Measurements from ENCODE around the gene DPH6. TPM values are rescaled to one million over a fixed set of nuclear protein-coding genes. Genes with fewer than 3 reads are reported as not detected.

The DPH6 gene
- total RNA-seq, 4 donors from 2014 or later, result 7.7 to 12.9 (median 8.5) TPM

DNA sequence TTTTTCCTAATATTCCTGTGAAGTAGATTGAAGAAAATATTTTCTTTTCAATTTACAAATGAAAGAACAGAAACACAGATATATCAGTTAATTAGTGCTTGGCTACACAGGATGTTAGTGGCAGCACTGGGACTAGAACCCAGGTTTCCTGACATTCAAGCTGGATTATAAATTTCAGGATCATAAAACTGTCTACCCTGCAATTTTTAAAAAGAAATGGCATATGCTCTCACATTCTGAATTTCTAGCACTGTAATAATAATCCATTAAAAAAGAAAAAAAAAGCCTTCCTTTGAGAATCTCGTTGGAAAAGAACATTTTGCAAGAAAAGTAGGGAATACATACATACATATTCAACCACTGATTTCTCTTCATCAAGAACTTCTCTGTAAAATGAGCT is 9.3 kb upstream of the DPH6 start:
- intact Hi-C loops (cut with DNase I), result no loop called here
- Histone ChIP-seq H3K4me1 (peaks cover 7 to 15% (median 10%) of the 10 kb centered on the region in 4 donors), H3K9me3 (no peaks in the 10 kb centered on the region), H3K27ac (replicated peaks in 1 of 4) (no peak overlapping the region), H3K4me3 (no peak overlapping the region), H3K36me3 (no peaks in the 10 kb centered on the region), H3K27me3 (no peaks in the 10 kb centered on the region)
- WGBS, result 86% methylated on average over 1 of the region's 1 CpG
- TF ChIP-seq POLR2A (IDR thresholded peaks at IDR 0.05; ENCODE audit: low read depth) (no peak), POLR2AphosphoS5 (IDR thresholded peaks at IDR 0.05) (no peak), EP300 (IDR thresholded peaks at IDR 0.05) (no peak)
- TF ChIP-seq, protein P1, sequence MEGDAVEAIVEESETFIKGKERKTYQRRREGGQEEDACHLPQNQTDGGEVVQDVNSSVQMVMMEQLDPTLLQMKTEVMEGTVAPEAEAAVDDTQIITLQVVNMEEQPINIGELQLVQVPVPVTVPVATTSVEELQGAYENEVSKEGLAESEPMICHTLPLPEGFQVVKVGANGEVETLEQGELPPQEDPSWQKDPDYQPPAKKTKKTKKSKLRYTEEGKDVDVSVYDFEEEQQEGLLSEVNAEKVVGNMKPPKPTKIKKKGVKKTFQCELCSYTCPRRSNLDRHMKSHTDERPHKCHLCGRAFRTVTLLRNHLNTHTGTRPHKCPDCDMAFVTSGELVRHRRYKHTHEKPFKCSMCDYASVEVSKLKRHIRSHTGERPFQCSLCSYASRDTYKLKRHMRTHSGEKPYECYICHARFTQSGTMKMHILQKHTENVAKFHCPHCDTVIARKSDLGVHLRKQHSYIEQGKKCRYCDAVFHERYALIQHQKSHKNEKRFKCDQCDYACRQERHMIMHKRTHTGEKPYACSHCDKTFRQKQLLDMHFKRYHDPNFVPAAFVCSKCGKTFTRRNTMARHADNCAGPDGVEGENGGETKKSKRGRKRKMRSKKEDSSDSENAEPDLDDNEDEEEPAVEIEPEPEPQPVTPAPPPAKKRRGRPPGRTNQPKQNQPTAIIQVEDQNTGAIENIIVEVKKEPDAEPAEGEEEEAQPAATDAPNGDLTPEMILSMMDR (IDR thresholded peaks at IDR 0.05), result no peak
- no peak for DNase-seq (ENCODE audit: extremely low spot score)

DNA sequence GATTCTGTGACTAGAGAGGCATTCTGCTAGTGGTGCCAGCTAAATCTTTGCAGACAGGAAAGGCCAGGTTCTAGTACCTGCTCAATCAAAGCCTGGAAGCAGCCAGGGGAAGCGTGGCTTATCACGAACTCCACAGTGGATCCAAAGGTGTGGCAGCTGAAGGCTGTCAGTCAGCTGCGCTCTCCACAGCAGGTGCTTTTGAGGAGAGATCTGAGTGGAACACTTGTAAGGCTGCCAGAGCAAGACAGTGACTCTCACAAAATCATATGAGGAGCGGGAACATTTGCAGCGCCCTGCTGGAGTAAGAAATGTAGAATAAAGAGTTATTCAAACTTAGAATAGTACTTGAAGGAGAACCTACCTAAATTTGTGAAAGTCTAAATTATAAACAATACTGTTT is 5.0 kb upstream of the DPH6 start:
- H3K4me3 ChIP-seq, result no peak overlapping the region
- intact Hi-C loops (cut with DNase I), result no loop called here
- H3K36me3 ChIP-seq, result peaks cover 0 to 4% (median 0%) of the 10 kb centered on the region in 4 donors
- TF ChIP-seq EP300 (IDR thresholded peaks at IDR 0.05) (no peak), POLR2AphosphoS5 (IDR thresholded peaks at IDR 0.05) (no peak), POLR2A (IDR thresholded peaks at IDR 0.05; ENCODE audit: low read depth) (no peak)
- TF ChIP-seq, protein P1 (IDR thresholded peaks at IDR 0.05), result no peak
- no peaks in the 10 kb centered on the region for H3K9me3 ChIP-seq
- H3K27ac ChIP-seq (replicated peaks in 1 of 4), result no peak overlapping the region
- H3K27me3 ChIP-seq, result no peaks in the 10 kb centered on the region
- WGBS, result 92% methylated on average over 5 of the region's 5 CpGs
- no peak for DNase-seq (ENCODE audit: extremely low spot score)
- H3K4me1 ChIP-seq, result peaks cover 9 to 16% (median 11%) of the 10 kb centered on the region in 4 donors

DNA sequence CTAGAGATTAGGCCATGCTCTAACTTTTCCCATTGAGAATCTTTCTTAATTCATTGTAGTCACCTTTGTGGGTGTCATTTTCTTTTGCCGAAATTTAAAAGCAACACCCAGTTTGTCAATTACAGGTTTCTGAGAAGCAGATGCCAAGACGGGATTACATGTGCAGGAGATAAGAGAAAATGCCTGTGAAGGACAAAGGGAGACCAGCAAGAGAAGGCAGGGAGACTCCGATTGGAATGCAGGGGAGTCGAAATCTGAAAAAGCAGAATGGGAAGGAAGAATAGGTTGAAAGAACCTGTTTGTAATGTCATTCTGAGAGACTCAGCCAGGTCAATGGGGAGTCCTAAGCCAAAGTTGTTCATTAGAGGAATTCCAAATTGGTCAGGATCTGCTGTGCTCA is 3.6 kb upstream of the DPH6 start:
- DNase-seq (ENCODE audit: extremely low spot score), result no peak
- Histone ChIP-seq H3K9me3 (no peaks in the 10 kb centered on the region), H3K4me3 (no peak overlapping the region), H3K27ac (replicated peaks in 1 of 4) (no peak overlapping the region), H3K27me3 (no peaks in the 10 kb centered on the region), H3K4me1 (peaks cover 9 to 25% (median 21%) of the 10 kb centered on the region in 4 donors), H3K36me3 (peaks cover 0 to 4% (median 0%) of the 10 kb centered on the region in 4 donors)
- intact Hi-C loops (cut with DNase I), result loop anchor here (10.0 kb wide), 1 partner anchor 145 kb away; no protein-coding TSS in a partner anchor
- 96% methylated on average over 4 of the region's 4 CpGs for WGBS
- TF ChIP-seq, protein P1 (IDR thresholded peaks at IDR 0.05), result no peak
- no peak for TF ChIP-seq POLR2A (IDR thresholded peaks at IDR 0.05; ENCODE audit: low read depth)
- TF ChIP-seq EP300 (IDR thresholded peaks at IDR 0.05), result no peak
- TF ChIP-seq POLR2AphosphoS5 (IDR thresholded peaks at IDR 0.05), result no peak

DNA sequence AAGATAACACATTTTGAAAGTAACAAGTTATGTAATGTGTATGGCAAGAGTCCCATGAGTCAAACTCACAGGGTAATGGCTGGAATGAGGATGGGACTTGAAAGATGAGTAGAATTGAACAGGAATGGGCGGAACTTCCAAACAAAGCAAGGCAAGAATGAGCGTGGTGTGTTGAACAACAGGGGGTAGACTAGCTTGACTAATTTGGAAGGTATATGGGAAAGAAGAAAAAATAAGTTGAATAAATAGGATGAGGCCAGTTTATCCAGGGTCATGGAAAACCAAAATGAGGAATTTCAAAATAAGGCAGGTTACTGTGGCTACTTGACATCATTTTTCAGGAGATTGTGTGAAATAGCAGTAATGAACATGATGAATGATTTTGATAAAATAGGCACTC is 2.5 kb upstream of the DPH6 start:
- no peak overlapping the region for H3K4me3 ChIP-seq
- TF ChIP-seq, protein P1 (IDR thresholded peaks at IDR 0.05), result no peak
- no peak for TF ChIP-seq POLR2A (IDR thresholded peaks at IDR 0.05; ENCODE audit: low read depth)
- no peak for TF ChIP-seq POLR2AphosphoS5 (IDR thresholded peaks at IDR 0.05)
- no peak for TF ChIP-seq EP300 (IDR thresholded peaks at IDR 0.05)
- peaks cover 0 to 4% (median 0%) of the 10 kb centered on the region in 4 donors for H3K36me3 ChIP-seq
- 96% methylated on average over 2 of the region's 2 CpGs for WGBS
- DNase-seq (ENCODE audit: extremely low spot score), result no peak
- no peaks in the 10 kb centered on the region for H3K27me3 ChIP-seq
- H3K4me1 ChIP-seq, result peaks cover 9 to 30% (median 25%) of the 10 kb centered on the region in 4 donors
- H3K9me3 ChIP-seq, result no peaks in the 10 kb centered on the region
- intact Hi-C loops (cut with DNase I), result loop anchor here (10.0 kb wide), 1 partner anchor 146 kb away; no protein-coding TSS in a partner anchor
- no peak overlapping the region for H3K27ac ChIP-seq (replicated peaks in 1 of 4)

Measured in esophagus muscularis mucosa (tissue), 4 donors.